ENCODE results near the gene AIG1.
"Not testable (repeated sequence)": the region's sequence is repeated elsewhere in the genome, so short reads cannot be mapped to it uniquely, and the experiment has no call there.

The AIG1 gene

GRCh38 chr6:143325379-143326140 is 264.9 kb downstream of the AIG1 start:
- DNase-seq: no peak

GRCh38 chr6:143328876-143329275 is 268.2 kb downstream of the AIG1 start:
- DNase-seq: no peak

GRCh38 chr6:143329323-143329722 is 268.6 kb downstream of the AIG1 start:
- no peak for DNase-seq

GRCh38 chr6:143331362-143331761 is 270.7 kb downstream of the AIG1 start:
- DNase-seq: no peak

- DNase-seq: no peak
Observed at GRCh38 chr6:143332153-143332845, 271.6 kb downstream of the AIG1 start.

- DNase-seq: no peak
Observed at GRCh38 chr6:143333081-143333480, 272.4 kb downstream of the AIG1 start.

- DNase-seq: peak in 8 of 51 donors; percentile 1 to 7 (median 2)
Observed at GRCh38 chr6:143333749-143334520, 273.2 kb downstream of the AIG1 start.

- no peak for DNase-seq
Observed at GRCh38 chr6:143335865-143336264, 275.2 kb downstream of the AIG1 start.

GRCh38 chr6:143336446-143337152 is 275.9 kb downstream of the AIG1 start:
- no peak for DNase-seq

- peak in 6 of 51 donors; percentile 0 to 8 (median 2) for DNase-seq
Observed at GRCh38 chr6:143337201-143337949, 276.7 kb downstream of the AIG1 start.

GRCh38 chr6:143339223-143339622 is 278.5 kb downstream of the AIG1 start:
- no peak for DNase-seq

- DNase-seq: not testable (repeated sequence)
Observed at GRCh38 chr6:143345477-143345876, 284.8 kb downstream of the AIG1 start.

- no peak for DNase-seq
Observed at GRCh38 chr6:143346004-143346403, 285.3 kb downstream of the AIG1 start.

GRCh38 chr6:143348531-143348930 is 287.8 kb downstream of the AIG1 start:
- no peak for DNase-seq

- no peak for DNase-seq
Observed at GRCh38 chr6:143349530-143349929, 288.8 kb downstream of the AIG1 start.

GRCh38 chr6:143356101-143356880 is 295.6 kb downstream of the AIG1 start:
- no peak for DNase-seq

GRCh38 chr6:143357152-143357551 is 296.5 kb downstream of the AIG1 start:
- DNase-seq: no peak

- DNase-seq: no peak
Observed at GRCh38 chr6:143357561-143358255, 297.0 kb downstream of the AIG1 start.

GRCh38 chr6:143361536-143362191 is 301.0 kb downstream of the AIG1 start:
- peak in 3 of 51 donors; percentile 6 to 22 (median 8) for DNase-seq
